GM19438 (cell line): ENCODE data around the gene OMA1.
"Not testable (repeated sequence)": the region's sequence is repeated elsewhere in the genome, so short reads cannot be mapped to it uniquely, and the experiment has no call there.

Source experiments
- ATAC-seq: cut with Tn5 transposase; IDR thresholded peaks from one replicate; pipeline ENCODE4 v1.9.1; 2021; ENCODE audit warnings: low read depth; ENCODE audit not compliant: unreplicated experiment

The OMA1 gene

GRCh38 chr1:58531842-58532241, 14.7 kb downstream of the OMA1 start:
- ATAC-seq = not testable (repeated sequence)

- no peak for ATAC-seq
Observed at GRCh38 chr1:58529284-58529683, 17.2 kb downstream of the OMA1 start.

- no peak for ATAC-seq
Observed at GRCh38 chr1:58528518-58528917, 18.0 kb downstream of the OMA1 start.

- ATAC-seq = no peak
Observed at GRCh38 chr1:58524353-58524945, 22.1 kb downstream of the OMA1 start.

GRCh38 chr1:58515794-58516401, 30.6 kb downstream of the OMA1 start:
- no peak for ATAC-seq

- no peak for ATAC-seq
Observed at GRCh38 chr1:58513956-58514355, 32.6 kb downstream of the OMA1 start.

- no peak for ATAC-seq
Observed at GRCh38 chr1:58508629-58509028, 37.9 kb downstream of the OMA1 start.

- no peak for ATAC-seq
Observed at GRCh38 chr1:58505286-58505685, 41.2 kb downstream of the OMA1 start.

GRCh38 chr1:58502519-58502918, 44.0 kb downstream of the OMA1 start:
- no peak for ATAC-seq

GRCh38 chr1:58500043-58500442, 46.5 kb downstream of the OMA1 start:
- ATAC-seq = no peak

- ATAC-seq = no peak
Observed at GRCh38 chr1:58497499-58497898, 49.0 kb downstream of the OMA1 start.

- no peak for ATAC-seq
Observed at GRCh38 chr1:58496042-58496441, 50.5 kb downstream of the OMA1 start.

- ATAC-seq = not testable (repeated sequence)
Observed at GRCh38 chr1:58488914-58489313, 57.6 kb downstream of the OMA1 start.

GRCh38 chr1:58487002-58487401, 59.5 kb downstream of the OMA1 start:
- ATAC-seq = no peak

- ATAC-seq = no peak
Observed at GRCh38 chr1:58481962-58482361, 64.6 kb downstream of the OMA1 start.

GRCh38 chr1:58480191-58480590, 66.3 kb downstream of the OMA1 start:
- no peak for ATAC-seq

GRCh38 chr1:58477390-58477789, 69.1 kb downstream of the OMA1 start:
- ATAC-seq = no peak

GRCh38 chr1:58476179-58476578, 70.3 kb downstream of the OMA1 start:
- ATAC-seq = no peak

- no peak for ATAC-seq
Observed at GRCh38 chr1:58469476-58469875, 77.0 kb downstream of the OMA1 start.

- ATAC-seq = no peak
Observed at GRCh38 chr1:58469016-58469415, 77.5 kb downstream of the OMA1 start.

- no peak for ATAC-seq
Observed at GRCh38 chr1:58468612-58469011, 77.9 kb downstream of the OMA1 start.

GRCh38 chr1:58466630-58467241, 79.8 kb downstream of the OMA1 start:
- ATAC-seq = no peak
